T-helper 2 cell treated with Interferon-gamma antibody and Interleukin-4, amounts not matched to agents 100 ng/mL and 5 ng/mL, for 36 hours (primary cell): ENCODE measurements around the gene ERICH6B. TPM values are rescaled to one million over a fixed set of nuclear protein-coding genes. Genes with fewer than 3 reads are reported as not detected.
"Not testable (repeated sequence)": the region's sequence is repeated elsewhere in the genome, so short reads cannot be mapped to it uniquely, and the experiment has no call there.

Experiments
- intact Hi-C: fragments of 100-400 bp; cut with micrococcal nuclease; formaldehyde crosslinking; loops from one replicate; pipeline ENCODE4 v1.15.1; 2023
- total RNA-seq: library from RNA; stranded (reverse); gene quantifications from 2 replicates; pipeline ENCODE4 v1.2.3, GENCODE V29; 2022

ERICH6B gene
- not detected in 2 replicates for total RNA-seq

DNA sequence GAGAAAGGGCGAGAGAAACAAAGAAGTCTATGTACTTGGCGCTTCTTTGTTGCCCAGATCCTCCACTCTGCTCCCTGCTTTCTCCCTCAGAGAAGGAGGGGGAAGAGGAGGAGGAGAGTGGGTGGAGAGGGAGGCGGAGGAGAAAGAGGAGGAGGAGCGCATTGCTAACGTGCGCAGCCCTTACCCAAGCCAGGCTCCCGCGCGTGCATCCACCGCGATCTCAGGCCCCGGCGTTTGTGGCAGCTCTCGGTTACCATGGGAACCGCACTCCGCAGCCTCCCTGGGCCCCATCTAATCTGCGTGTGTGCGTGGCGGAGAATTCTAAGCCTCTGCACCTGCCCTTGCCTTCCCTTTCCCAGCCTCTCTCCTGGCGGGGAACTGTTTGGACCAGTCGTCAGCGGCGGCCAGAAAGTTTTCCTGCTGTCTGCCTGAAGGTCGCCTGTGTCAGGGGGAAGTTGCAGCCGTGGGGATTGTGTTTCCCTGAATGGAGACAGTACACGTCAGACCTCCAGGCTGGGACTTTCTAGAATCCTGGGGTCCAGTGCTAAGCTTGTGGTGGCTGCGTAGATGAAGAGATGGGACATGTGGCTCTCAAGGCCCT lies at the start of gene ERICH6B:
Gene ERICH6B (minus strand): TSS at position 239 of the 601 bp plus-strand sequence. CDS start 18,734 bp downstream, outside the sequence.
- intact Hi-C loops: no loop called here

DNA sequence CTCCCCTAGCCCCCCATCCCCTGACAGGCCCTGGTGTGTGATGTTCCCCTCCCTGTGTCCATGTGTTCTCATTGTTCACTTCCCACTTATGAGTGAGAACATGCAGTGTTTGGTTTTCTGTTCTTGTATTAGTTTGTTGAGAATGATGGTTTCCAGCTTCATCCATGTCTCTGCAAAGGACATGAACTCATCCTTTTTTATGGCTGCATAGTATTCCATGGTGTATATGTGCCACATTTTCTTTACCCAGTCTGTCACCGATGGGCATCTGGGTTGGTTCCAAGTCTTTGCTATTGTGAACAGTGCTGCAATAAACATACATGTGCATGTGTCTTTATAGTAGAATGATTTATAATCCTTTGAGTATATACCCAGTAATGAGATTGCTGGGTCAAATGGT lies 47.4 kb upstream of the ERICH6B start:
- intact Hi-C loops: not testable (repeated sequence)

DNA sequence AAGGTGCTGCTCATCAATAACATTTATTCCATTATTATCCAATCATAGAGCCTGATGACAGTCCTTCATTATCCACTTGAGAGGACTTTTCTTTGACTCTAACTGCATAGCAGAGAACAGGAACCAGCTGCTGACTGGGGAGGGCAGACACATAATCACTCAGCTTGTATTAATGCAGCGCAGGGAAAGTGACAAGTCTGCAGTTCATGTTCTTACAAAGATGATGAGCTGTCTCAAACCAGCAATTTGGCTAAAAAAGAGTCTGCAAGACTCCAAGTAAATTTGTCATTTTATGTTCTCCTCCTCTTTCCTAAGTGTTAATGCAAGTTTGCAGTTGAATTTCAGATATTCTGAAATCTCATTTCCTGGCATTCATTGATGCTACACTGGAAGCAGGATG lies 46.6 kb upstream of the ERICH6B start:
- intact Hi-C loops: no loop called here

DNA sequence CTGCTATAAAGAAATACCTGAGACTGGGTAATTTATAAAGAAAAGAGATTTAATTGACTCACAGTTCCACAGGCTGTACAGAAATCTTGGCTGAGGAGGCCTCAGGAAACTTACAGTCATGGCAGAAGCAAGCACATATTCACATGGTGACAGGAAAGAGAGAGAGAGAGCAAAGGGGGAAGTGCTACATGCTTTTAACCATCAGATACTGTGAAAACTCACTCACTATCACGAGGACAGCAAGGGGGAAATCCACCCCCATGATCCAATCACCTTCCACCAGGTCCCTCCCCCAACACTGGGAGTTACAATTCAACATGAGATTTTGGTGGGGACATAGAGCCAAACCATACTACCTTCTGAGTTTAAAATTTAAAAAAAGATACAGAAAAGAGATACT lies 44.9 kb upstream of the ERICH6B start:
- intact Hi-C loops: not testable (repeated sequence)

DNA sequence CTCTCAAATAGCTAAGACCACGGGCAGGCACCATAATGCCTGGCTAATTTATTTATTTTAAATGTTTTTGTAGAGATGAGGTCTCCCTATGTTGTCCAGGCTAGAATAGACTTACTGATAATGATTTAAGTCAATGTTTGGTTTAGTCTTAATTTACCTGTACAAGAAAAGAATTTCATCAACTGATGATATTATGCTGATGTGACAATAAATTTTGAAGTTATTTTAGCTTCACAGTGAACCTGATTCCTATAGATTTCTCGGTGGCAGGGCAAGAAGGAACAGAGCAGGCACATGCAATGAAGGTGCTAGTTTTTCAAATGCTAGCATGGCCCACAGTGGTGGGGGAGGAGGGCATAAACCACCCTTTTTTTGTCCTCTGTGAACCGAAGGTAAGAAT lies 44.0 kb upstream of the ERICH6B start:
- intact Hi-C loops: no loop called here

DNA sequence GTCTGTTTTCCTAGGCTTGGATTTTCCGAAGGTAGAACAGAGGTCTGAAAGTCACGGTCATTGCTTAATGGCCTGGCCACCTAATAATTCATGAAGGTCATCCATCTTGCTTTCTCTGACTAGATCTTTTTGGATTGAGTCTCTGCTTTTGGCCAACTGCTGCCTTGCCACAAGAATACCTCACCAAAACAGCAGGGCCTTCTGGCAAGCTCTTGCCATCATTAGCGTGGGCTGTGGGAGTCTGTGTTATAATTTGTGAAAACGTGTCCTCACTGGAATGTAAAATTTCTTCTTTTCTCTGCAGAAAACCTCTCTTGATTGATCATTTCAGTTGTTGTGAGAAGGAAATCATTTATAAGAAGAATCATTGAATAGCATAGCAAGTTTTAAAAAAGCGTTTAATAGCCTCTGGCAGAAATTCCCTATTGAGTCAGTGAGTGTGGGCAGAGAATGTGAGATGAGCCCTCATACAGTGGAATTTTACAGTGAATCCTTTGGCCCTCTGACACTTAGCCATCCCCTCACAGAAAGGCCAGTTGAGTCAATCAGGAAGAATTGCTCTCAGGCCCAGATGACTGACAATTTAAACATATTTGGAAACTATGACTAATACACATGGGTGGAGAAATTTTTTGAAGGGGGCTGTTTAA lies 43.2 kb upstream of the ERICH6B start:
- intact Hi-C loops: no loop called here

DNA sequence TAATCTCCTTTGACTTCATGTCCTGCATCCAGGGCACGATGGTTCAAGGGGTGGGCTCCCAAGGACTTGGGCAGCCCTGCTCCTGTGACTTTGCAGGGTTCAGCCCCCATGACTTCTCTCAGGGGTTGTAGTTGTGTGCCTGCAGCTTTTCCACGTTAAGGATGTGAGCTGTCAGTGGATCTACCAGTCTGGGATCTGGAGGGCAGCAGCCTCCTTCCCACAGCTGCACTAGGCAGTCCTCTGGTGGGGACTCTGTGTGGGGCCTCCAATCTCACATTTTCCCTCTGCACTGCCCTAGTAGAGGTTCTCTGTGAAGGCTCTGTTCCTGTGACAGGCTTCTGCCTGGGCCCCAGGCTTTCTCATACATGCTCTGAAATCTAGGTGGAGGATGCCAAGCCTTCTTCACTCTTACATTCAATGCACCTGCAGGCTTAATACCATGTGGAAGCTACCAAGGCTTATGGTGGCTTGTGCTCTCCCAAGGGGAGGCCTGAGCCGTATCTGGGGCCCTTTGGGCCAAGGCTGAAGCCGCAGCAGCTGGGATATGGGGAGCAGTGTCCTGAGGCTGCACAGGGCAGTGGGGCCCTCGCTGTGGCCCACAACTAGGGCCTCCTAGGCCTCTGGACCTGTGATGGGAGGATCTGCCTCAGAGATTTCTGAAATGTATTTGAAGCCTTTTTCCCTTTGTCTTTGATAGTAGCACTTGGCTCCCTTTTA lies 39.3 kb upstream of the ERICH6B start:
- intact Hi-C loops: no loop called here

DNA sequence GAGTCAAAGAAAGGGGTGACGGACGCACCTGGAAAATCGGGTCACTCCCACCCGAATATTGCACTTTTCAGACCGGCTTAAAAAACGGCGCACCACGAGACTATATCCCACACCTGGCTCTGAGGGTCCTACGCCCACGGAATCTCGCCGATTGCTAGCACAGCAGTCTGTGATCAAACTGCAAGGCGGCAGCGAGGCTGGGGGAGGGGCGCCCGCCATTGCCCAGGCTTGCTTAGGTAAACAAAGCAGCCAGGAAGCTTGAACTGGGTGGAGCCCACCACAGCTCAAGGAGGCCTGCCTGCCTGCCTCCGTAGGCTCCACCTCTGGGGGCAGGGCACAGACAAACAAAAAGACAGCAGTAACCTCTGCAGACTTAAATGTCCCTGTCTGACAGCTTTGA lies 29.7 kb upstream of the ERICH6B start:
- intact Hi-C loops: not testable (repeated sequence)

DNA sequence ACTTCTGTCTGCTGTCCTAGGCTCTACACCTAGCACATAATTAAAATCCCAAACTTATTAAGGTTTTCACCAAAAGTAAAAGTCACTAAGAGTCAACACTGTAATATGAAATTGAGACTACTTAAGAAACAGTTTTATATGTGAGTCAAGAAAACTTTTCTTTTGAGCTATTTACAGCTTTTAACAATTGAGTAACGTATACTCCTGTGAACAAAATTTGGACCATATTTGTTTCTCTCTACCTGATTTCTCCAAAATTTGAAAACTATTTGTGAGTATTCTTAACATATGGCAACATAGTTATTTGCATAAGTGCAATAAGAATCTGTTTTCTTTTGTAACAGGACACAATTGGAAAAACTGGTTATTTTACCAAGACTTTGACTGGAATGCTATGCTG lies 26.6 kb upstream of the ERICH6B start:
- intact Hi-C loops: not testable (repeated sequence)

DNA sequence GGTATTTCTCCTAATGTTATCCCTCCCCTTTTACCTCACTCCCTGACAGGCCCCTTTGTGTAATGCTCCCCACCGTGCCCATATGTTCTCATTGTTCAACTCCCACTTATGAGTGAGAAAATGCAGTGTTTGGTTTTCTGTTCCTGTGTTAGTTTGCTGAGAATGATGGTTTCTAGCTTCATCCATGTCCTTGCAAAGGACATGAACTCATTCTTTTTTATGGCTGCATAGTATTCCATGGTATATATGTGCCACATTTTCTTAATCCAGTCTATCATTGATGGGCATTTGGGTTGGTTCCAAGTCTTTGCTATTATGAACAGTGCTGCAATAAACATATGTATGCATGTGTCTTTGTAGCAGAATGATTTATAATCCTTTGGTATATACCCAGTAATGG lies 19.8 kb upstream of the ERICH6B start:
- intact Hi-C loops: not testable (repeated sequence)

DNA sequence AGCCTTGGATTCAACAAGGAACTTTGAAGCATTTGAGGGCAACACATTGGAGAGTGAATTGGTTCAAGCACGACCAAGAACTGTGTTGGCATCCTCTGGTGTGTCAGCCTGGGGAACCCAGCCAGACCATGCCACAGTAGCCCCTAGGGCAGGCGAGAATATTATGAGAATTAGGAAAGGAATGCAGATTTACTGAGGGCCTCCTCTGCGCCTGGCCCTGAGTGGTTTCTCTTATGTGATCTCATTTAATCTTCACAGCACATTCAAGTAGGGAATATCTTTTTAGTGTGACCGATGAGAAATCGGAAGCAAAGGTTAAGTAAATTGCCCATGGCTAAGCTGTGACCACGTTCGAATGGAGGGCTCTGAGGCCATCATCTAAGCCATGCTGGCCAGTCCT lies 15.3 kb upstream of the ERICH6B start:
- intact Hi-C loops: no loop called here

DNA sequence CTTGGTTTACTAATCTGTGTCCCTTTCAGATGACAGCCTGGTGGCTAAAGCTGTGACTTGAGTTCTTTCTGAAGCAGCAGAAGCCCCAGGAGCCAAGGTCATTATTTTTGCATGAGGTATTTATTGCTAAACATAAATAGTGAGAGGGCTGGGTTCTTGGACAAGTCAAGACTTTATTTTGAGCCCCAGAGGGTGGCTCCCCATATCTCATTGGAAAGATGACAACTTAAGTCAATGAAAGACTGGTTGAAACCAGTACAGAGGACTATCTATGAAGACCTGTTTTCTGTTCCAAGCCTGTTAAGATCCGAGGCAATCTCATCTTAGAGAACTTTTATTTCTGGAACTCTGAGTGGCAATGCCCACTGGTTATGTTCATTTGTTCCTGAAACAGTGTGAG lies 14.4 kb upstream of the ERICH6B start:
- intact Hi-C loops: loop anchor here (5.0 to 10.0 kb wide), 2 partner anchors 87 to 495 kb away; no protein-coding TSS in a partner anchor

DNA sequence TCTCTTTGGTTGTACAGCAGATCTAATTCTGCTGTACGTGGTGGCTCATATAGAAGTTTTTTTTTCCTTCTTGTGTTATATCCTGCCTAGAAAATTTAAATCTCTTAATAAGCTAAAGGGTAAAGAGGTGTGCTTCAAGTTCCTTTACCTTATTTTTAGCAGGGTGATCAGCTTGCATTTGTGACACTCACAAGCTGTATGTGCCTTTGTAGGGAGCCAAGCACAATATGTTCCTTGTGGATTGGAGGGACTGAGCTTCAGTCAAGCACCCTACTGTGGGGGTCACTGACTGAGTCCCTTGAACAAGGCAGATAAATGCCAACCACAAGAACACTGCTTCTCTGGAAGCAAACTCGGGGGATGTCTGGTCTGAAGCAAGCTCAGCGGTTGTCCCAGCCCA lies 12.6 kb upstream of the ERICH6B start:
- intact Hi-C loops: loop anchor here (5.0 to 10.0 kb wide), 2 partner anchors 89 to 497 kb away; no protein-coding TSS in a partner anchor

DNA sequence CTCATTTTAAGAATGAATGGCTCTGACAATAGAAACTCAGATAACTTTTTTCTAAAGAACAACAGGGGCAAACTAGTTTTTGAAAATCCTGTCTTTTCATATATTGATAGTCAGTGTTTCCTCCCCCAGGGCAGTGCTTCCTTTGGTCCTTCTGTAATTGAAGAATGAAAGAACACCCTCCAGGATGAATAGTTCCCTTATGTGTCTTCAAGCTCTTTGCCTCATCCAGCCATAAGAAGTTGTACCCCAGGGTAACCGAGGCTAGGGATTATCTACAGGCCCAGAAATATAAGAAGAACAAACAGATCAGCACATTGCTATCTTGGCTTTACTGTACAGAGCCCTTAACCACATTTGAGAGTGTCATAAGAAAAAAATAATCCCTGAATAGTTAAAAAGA lies 12.1 kb upstream of the ERICH6B start:
- intact Hi-C loops: loop anchor here (5.0 to 10.0 kb wide), 2 partner anchors 90 to 497 kb away; no protein-coding TSS in a partner anchor

DNA sequence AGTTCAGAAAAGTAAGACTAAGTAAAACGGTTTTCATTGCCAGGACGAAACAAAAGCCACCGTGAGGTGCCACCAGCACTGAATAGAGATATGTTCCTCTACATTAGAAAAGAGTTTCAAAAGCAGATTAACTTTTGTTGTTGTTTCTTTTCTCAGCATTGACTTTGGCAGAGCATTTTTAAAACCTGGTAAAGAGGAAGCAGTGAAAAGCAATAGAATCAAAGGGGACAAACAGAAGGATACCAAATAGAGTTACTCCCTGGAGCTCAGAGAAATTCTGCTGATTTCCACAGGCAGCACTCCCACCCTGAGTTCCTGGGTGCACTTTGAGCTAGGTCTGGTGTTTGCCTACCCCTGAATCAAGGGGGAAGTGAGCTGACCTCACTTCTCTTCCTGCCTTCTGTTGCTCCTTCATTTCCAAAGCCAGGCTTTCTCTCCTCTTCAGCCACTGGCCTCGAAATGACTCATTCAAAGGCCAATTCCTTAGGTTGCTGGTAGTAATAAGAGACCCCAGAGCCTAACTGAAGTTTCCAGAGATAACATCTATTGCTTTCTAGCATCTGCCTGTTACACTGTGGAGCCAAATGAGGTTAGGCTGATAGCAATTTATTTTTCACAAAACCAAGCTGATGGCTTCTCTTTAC lies 11.3 kb upstream of the ERICH6B start:
- intact Hi-C loops: loop anchor here (5.0 to 10.0 kb wide), 2 partner anchors 90 to 498 kb away; no protein-coding TSS in a partner anchor

DNA sequence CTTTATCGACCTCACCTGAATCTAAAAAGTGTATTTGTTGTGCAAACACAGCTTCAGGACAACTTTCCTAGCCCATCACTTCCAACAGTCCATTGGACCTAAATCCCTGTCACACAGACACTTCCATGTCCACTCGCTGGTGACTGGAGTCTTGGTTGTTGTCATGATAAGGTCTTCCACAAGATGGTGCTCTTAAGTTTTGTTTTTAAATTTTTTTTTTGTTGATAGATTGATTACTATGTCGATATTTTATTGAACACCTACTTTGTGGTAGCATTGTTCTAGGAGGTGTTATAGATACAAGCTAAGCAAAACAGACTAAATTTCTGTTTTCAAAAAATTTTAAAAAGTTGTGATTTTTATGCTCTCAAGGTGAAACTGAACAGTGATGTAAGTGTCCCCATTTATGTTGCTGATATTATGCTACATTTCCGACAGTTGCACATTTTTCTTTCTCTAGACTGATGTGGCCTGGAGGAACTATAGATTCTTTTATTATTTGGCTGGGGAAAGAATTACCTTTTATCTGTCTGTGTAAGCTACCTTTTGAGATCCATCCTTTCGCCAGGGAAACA lies 8.1 kb upstream of the ERICH6B start:
- intact Hi-C loops: loop anchor here (1.0 to 10.0 kb wide), 2 partner anchors 501 to 698 kb away; no protein-coding TSS in a partner anchor

DNA sequence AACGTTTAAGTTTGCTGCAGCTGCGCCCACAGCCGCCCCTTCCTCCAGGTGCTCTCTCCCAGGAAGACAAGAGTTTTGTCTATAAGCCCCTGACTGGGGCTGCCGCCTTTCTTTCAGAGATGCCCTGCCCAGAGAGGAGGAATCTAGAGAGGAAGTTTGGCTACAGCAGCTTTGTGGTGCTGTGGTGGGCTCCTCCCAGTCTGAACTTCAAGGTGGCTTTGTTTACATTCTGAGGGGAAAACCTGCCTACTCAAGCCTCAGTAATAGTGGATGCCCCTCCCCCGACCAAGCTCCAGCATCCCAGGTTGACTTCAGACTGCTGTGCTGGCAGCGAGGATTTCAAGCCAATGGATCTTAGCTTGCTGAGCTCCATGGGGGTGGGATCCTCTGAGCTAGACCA lies 6.4 kb upstream of the ERICH6B start:
- intact Hi-C loops: loop anchor here (10.0 kb wide), 1 partner anchor 503 kb away; no protein-coding TSS in a partner anchor

DNA sequence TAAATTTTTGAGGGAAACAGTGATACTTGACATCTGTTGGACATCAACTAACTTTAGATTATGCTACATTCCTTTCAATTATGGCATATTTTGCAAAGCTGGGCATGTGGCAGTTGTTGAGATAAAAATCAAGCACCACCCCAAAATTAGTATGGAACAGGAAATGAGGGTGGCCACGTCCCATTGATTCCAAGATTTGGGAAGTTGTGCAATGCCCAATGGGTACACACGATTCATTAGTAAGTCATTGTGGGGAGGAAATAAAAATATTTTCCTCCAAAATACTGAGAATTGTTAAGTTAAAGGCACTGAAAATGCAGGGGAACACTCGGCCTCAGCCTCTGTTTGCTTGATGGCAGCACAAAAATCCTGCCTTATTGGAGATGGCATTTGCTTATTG lies 7.6 kb downstream of the ERICH6B start:
- intact Hi-C loops: no loop called here

DNA sequence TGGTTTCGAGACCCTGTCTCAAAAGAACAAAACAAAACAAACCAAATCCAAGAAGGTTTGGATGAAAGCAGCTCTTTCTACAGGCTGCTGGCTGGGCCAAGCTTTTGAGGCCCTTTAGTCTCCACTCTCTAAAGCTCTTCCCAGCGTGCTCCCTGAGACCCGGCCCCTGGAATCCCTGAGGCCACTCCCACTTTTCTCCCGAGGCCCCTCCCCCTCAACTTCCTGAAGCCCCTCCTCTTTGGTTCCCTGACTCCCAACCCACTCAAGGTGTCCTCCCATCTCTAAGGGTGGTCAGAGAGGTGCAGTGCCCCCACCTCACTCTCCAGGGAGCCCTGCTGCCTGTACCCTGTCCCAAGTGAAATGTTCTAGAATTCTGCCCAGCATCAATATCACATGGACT lies 10.6 kb downstream of the ERICH6B start:
- intact Hi-C loops: no loop called here

DNA sequence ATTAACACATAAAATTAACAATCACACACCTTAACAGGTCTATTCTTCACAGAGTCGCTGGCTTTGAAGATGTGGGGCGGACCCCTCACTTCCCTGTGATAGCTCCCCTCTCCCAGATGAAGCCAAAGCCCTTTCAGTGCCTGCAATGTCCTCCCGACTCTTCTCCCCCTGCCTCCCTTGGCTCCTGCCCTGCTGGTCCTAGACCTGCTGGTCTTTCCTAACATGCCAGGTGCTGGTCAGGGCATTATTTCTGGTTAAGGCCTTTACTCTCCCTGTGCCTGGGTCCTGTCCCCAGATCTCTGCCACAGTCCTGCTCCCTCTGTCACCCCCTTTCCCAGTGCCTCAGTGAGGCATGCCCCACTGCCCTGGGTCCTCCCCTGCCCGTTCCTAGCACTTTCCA lies 12.2 kb downstream of the ERICH6B start:
- intact Hi-C loops: no loop called here
